ENCODE measurements around the gene SPINK2. TPM values are rescaled to one million over a fixed set of nuclear protein-coding genes. Genes with fewer than 3 reads are reported as not detected.

Gene SPINK2
- total RNA-seq, 1 donor from 2014 or later, result not detected

- no peaks in the 10 kb centered on the region for H3K27me3 ChIP-seq
- H3K27ac ChIP-seq, result no peak overlapping the region
- no peaks in the 10 kb centered on the region for H3K9me3 ChIP-seq
- H3K36me3 ChIP-seq, result no peaks in the 10 kb centered on the region
- TF ChIP-seq, protein P1, sequence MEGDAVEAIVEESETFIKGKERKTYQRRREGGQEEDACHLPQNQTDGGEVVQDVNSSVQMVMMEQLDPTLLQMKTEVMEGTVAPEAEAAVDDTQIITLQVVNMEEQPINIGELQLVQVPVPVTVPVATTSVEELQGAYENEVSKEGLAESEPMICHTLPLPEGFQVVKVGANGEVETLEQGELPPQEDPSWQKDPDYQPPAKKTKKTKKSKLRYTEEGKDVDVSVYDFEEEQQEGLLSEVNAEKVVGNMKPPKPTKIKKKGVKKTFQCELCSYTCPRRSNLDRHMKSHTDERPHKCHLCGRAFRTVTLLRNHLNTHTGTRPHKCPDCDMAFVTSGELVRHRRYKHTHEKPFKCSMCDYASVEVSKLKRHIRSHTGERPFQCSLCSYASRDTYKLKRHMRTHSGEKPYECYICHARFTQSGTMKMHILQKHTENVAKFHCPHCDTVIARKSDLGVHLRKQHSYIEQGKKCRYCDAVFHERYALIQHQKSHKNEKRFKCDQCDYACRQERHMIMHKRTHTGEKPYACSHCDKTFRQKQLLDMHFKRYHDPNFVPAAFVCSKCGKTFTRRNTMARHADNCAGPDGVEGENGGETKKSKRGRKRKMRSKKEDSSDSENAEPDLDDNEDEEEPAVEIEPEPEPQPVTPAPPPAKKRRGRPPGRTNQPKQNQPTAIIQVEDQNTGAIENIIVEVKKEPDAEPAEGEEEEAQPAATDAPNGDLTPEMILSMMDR (IDR thresholded peaks at IDR 0.05), result no peak
- no peaks in the 10 kb centered on the region for H3K4me1 ChIP-seq
- intact Hi-C loops (cut with DNase I), result no loop called here
- ATAC-seq, result no peak
- DNase-seq, result no peak
- no peak overlapping the region for H3K4me3 ChIP-seq
These were observed 38.3 kb upstream of the SPINK2 start for GRCh38 chr4:56859841-56860240.

GRCh38 chr4:56857601-56858309 lies 36.3 kb upstream of the SPINK2 start:
- TF ChIP-seq, protein P1 (IDR thresholded peaks at IDR 0.05), result no peak
- H3K4me1 ChIP-seq, result no peaks in the 10 kb centered on the region
- no peaks in the 10 kb centered on the region for H3K36me3 ChIP-seq
- H3K27me3 ChIP-seq, result no peaks in the 10 kb centered on the region
- H3K4me3 ChIP-seq, result no peak overlapping the region
- no peak for ATAC-seq
- intact Hi-C loops (cut with DNase I), result no loop called here
- DNase-seq, result no peak
- H3K27ac ChIP-seq, result no peak overlapping the region
- H3K9me3 ChIP-seq, result no peaks in the 10 kb centered on the region

GRCh38 chr4:56856656-56857055 lies 35.2 kb upstream of the SPINK2 start:
- intact Hi-C loops (cut with DNase I), result no loop called here
- Histone ChIP-seq H3K27me3 (no peaks in the 10 kb centered on the region), H3K27ac (no peak overlapping the region), H3K4me3 (no peak overlapping the region), H3K9me3 (no peaks in the 10 kb centered on the region), H3K4me1 (no peaks in the 10 kb centered on the region), H3K36me3 (no peaks in the 10 kb centered on the region)
- TF ChIP-seq, protein P1 (IDR thresholded peaks at IDR 0.05), result no peak
- DNase-seq (no peak), ATAC-seq (no peak)

DNA sequence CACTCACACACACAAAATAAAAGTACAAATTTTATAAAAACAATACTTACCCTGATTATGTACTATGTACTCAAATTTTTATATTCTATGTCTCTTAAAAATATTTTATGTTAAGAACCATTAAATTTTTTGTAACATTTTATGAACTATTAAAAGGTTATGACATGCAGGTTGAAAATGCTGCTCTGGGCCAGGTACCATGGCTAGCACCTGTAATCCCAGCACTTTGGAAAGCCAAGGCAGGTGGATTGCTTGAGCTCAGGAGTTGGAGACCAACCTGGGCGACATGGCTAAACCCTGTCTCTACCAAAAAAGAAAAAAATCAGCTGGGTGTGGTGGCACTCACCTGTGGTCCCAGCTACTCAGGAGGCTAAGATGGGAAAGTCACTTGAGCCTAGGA lies 29.4 kb upstream of the SPINK2 start:
- Histone ChIP-seq H3K9me3 (no peaks in the 10 kb centered on the region), H3K4me1 (no peaks in the 10 kb centered on the region), H3K4me3 (no peak overlapping the region), H3K36me3 (no peaks in the 10 kb centered on the region), H3K27ac (no peak overlapping the region), H3K27me3 (no peaks in the 10 kb centered on the region)
- intact Hi-C loops (cut with DNase I), result no loop called here
- DNase-seq, result no peak
- TF ChIP-seq, protein P1 (IDR thresholded peaks at IDR 0.05), result no peak
- ATAC-seq, result no peak

DNA sequence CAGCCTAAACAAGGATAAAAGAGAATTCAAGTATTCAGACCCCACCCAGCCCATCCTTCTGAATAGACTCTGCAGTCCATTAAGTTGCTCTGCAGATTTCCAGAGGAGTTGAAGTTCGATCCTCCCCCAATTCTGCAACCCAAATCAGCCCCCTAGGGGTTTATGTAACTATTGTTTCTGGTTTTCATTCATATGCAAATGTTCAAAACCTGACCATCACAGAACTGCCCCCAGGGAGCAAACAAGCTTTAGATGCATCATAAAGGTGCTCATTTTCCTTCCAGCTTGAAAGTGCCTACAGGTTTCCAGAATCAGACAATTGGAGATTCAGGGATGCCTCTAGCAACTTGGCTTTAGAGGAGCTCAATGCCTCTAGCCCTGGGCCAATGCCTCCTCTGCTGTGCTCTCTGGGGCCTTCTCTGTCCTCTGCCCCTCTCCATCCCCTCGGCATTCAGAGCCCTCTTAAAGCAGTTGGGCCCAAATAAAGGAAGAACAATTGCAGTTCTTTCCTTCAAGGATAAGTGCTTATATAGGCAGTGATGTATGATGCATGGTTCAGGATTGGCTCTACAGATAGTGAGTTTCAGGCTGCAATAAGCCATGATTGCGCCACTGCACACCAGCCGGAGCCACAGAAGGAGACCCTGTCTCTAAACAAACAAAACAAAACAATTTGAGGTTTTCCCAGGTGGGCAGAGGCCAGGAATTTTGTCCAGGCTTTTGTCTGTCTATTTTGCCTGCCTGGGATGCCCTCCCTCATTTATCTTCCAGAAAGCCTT lies 23.5 kb upstream of the SPINK2 start:
- TF ChIP-seq, protein P1 (IDR thresholded peaks at IDR 0.05), result no peak
- H3K9me3 ChIP-seq, result no peaks in the 10 kb centered on the region
- DNase-seq, result no peak
- H3K27ac ChIP-seq, result no peak overlapping the region
- no peaks in the 10 kb centered on the region for H3K27me3 ChIP-seq
- H3K36me3 ChIP-seq, result no peaks in the 10 kb centered on the region
- no peak overlapping the region for H3K4me3 ChIP-seq
- intact Hi-C loops (cut with DNase I), result no loop called here
- ATAC-seq, result no peak
- no peaks in the 10 kb centered on the region for H3K4me1 ChIP-seq

Data from upper lobe of right lung (tissue), 1 donor.